Calu3 (cell line): ENCODE measurements around the gene NOXA1. TPM values are rescaled to one million over a fixed set of nuclear protein-coding genes. Genes with fewer than 3 reads are reported as not detected.

Experiments
- BruUV-seq: library from RNA; stranded (reverse); fragments of 400-500 nt; replicated peaks from 2 replicates; lab custom pipeline; 2021; lab: Mats Ljungman, UMichigan
- CTCF ChIA-PET: fragments of 300-600 bp; sonication (Branson Sonifier 250); formaldehyde crosslinking; loops from one replicate; lab custom pipeline; 2022; ENCODE audit warnings: antibody characterized with exemption; lab: Charles Lee
- DNase-seq: peaks from one replicate; pipeline ENCODE4 v3.0.0; 2022
- H3K27ac Mint-ChIP-seq: one replicate; pipeline ENCODE4 v1.8.0; 2022; ENCODE audit warnings: mixed read lengths; ENCODE audit not compliant: unreplicated experiment
- H3K27me3 Mint-ChIP-seq: one replicate; pipeline ENCODE4 v1.8.0; 2022; ENCODE audit warnings: mixed read lengths; ENCODE audit not compliant: unreplicated experiment
- H3K36me3 Mint-ChIP-seq: one replicate; pipeline ENCODE4 v1.8.0; 2022; ENCODE audit warnings: mild to moderate bottlenecking, moderate library complexity, mixed read lengths; ENCODE audit not compliant: insufficient read depth, unreplicated experiment
- H3K4me1 Mint-ChIP-seq: one replicate; pipeline ENCODE4 v1.8.0; 2022; ENCODE audit warnings: mild to moderate bottlenecking, low read depth, mixed read lengths; ENCODE audit not compliant: unreplicated experiment
- H3K4me3 Mint-ChIP-seq: one replicate; pipeline ENCODE4 v1.8.0; 2022; ENCODE audit warnings: mild to moderate bottlenecking, low read depth, moderate library complexity, mixed read lengths; ENCODE audit not compliant: unreplicated experiment
- H3K9me3 Mint-ChIP-seq: one replicate; pipeline ENCODE4 v1.8.0; 2022; ENCODE audit warnings: low read depth, mixed read lengths; ENCODE audit not compliant: unreplicated experiment
- CTCF ChIP-seq: fragments of 200-600 bp; IDR thresholded peaks from one replicate; pipeline ENCODE4 v1.8.0; 2022; ENCODE audit warnings: antibody characterized with exemption; ENCODE audit not compliant: unreplicated experiment
- intact Hi-C: fragments of 100-400 bp; cut with micrococcal nuclease; formaldehyde crosslinking; loops from one replicate; pipeline ENCODE4 v1.10.0; 2022; ENCODE audit not compliant: unreplicated experiment
- total RNA-seq: library from RNA; stranded (reverse); gene quantifications from 2 replicates; pipeline ENCODE4 v1.2.3, GENCODE V29; 2022

NOXA1 gene
- total RNA-seq, 1 experiment from 2014 or later = 12.3 TPM

- intact Hi-C loops = no loop called here
- no peaks in the 10 kb centered on the region for H3K9me3 Mint-ChIP-seq
- no peak overlapping the region for H3K4me3 Mint-ChIP-seq
Observed at GRCh38 chr9:137391411-137391754, 31.8 kb upstream of the NOXA1 start.

GRCh38 chr9:137392232-137393007, 30.8 kb upstream of the NOXA1 start:
- Mint-ChIP-seq H3K36me3 (no peaks in the 10 kb centered on the region), H3K27me3 (no peaks in the 10 kb centered on the region), H3K4me3 (no peak overlapping the region), H3K4me1 (no peaks in the 10 kb centered on the region), H3K27ac (no peak overlapping the region), H3K9me3 (peaks cover 2% of the 10 kb centered on the region)
- CTCF ChIA-PET = no interaction called here
- intact Hi-C loops = no loop called here
- no peak for DNase-seq
- no peak for TF ChIP-seq CTCF
- BruUV-seq = no TSS peak

More at GRCh38 chr9:137391411-137391754, 31.8 kb upstream of the NOXA1 start:
- BruUV-seq = no TSS peak
- Mint-ChIP-seq H3K36me3 (no peaks in the 10 kb centered on the region), H3K27me3 (no peaks in the 10 kb centered on the region), H3K4me1 (no peaks in the 10 kb centered on the region), H3K27ac (no peak overlapping the region)
- DNase-seq = no peak
- CTCF ChIA-PET = no interaction called here
- TF ChIP-seq CTCF = no peak

- Mint-ChIP-seq H3K9me3 (peaks cover 2% of the 10 kb centered on the region), H3K27me3 (no peaks in the 10 kb centered on the region), H3K27ac (no peak overlapping the region), H3K36me3 (no peaks in the 10 kb centered on the region), H3K4me1 (no peaks in the 10 kb centered on the region), H3K4me3 (no peak overlapping the region)
- no peak for DNase-seq
- BruUV-seq = no TSS peak
- CTCF ChIA-PET = no interaction called here
- TF ChIP-seq CTCF = no peak
- intact Hi-C loops = no loop called here
Observed at GRCh38 chr9:137393176-137394150, 29.7 kb upstream of the NOXA1 start.

- Mint-ChIP-seq H3K4me3 (no peak overlapping the region), H3K27me3 (no peaks in the 10 kb centered on the region), H3K36me3 (no peaks in the 10 kb centered on the region), H3K9me3 (peaks cover 5% of the 10 kb centered on the region), H3K27ac (no peak overlapping the region), H3K4me1 (no peaks in the 10 kb centered on the region)
- CTCF ChIA-PET = interaction anchor here (0.5 kb wide), 1 partner anchor 47 kb away, joined by 5 read pairs; no protein-coding TSS in a partner anchor
- no peak for DNase-seq
- intact Hi-C loops = no loop called here
- TF ChIP-seq CTCF = no peak
- no TSS peak for BruUV-seq
Observed at GRCh38 chr9:137394866-137395665, 28.1 kb upstream of the NOXA1 start.
